ENCODE measurements around the gene SPI1. TPM values are rescaled to one million over a fixed set of nuclear protein-coding genes. Genes with fewer than 3 reads are reported as not detected.
"Not testable (repeated sequence)": the region's sequence is repeated elsewhere in the genome, so short reads cannot be mapped to it uniquely, and the experiment has no call there.

The SPI1 gene
- total RNA-seq, 1 experiment from 2014 or later: not detected

GRCh38 chr11:47340980-47341775 lies 37.2 kb downstream of the SPI1 start:
- no peak for DNase-seq (ENCODE audit: low read depth)

GRCh38 chr11:47340010-47340409 lies 38.3 kb downstream of the SPI1 start:
- no peak for DNase-seq (ENCODE audit: low read depth)

DNA sequence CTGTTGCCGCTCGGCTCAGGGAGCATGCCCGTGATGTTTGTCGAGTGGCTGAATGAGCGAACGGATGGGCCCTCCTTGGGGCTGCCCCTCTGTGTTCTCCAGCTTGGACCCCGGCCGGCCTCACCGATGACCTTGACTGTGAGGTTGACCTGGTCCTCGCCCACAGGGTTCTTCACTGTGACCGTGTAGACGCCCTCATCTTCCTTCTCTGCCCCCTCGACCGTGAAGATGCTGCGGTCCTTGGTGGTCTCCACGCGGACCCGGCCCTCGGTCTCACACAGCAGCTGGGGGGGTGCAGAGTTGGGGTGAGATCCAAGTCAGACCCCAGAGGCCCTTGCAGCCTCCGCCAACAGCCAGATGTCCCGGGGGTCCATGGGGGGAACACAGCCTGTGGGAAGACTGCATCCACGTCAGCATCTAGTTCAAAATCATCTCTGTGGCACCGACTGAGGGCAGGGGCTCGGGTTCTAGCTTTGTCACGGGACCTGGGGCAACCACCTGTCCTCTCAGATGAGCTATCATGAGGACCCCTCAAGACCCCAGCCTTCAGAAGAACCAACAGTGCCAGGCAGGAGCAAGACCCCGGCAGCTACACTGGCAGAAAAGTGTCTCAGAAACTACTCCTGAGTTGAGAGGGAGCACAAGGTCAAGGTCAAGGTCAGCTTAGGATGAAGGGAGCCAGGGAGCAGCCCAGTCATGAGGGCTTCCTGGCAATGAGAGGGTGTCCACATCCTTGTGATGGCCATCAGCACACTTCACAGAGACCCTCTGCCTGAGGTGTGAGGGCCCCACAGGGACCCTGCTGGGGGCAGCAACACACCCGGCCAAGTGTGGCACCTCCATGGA lies 39.7 kb downstream of the SPI1 start:
- DNase-seq (ENCODE audit: low read depth): no peak

GRCh38 chr11:47337229-47337924 lies 41.0 kb downstream of the SPI1 start:
- DNase-seq (ENCODE audit: low read depth): no peak

GRCh38 chr11:47336595-47336994 lies 41.8 kb downstream of the SPI1 start:
- DNase-seq (ENCODE audit: low read depth): no peak

DNA sequence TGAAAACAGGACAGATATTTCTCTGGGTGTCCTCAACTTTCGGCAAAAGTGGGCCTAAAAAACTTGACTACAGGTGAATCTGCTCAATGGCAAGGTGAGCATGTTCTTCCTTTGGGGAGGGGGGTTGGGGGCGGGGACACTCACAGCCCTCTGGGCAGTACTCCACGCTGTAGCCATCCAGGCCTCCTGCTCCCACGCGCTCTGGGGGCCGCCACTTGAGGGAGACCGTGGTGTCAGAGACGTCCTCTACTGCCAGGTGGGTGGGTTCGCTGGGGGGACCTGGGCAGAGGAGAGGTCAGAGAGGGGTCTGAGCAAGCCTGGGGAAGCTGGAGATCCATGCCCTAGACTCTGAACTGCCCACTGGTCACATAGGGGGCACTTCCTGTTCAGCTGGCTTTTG lies 42.6 kb downstream of the SPI1 start:
- DNase-seq (ENCODE audit: low read depth): no peak

GRCh38 chr11:47334699-47335411 lies 43.5 kb downstream of the SPI1 start:
- DNase-seq (ENCODE audit: low read depth): not testable (repeated sequence)

GRCh38 chr11:47333886-47334443 lies 44.4 kb downstream of the SPI1 start:
- no peak for DNase-seq (ENCODE audit: low read depth)

GRCh38 chr11:47333526-47333845 lies 44.9 kb downstream of the SPI1 start:
- no peak for DNase-seq (ENCODE audit: low read depth)

DNA sequence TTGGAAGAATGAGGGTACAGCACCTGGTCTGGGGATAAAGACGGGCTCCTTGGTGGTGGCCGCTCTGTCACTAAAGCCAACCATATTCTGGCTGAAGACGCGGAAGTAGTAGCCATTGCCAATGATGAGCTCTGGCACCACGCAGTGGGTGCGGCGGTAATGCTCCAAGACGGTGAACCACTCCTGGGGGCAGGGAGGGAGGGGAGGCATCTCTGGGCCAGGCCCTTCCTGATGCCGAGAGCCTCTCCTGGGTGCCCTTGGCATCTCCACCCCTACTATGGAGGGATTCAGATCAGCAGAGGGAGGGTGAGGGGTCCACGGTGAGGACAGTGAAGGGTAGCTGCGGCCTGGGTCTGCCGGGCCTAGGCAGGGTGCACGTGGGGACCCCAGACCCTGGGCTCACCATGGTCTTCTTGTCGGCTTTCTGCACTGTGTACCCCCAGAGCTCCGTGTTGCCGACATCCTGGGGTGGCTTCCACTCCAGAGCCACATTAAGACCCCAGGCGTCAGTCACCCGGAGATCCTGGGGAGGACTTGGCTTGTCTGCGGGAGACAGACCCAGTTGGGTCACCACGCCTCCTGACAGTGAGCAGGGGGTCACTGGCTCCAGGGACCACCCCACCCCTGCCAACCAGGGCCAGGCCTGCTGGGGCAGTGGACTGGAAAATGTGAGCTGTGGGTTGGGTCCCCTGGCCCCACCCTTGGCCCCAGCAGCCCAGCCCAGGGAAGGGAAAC lies 45.4 kb downstream of the SPI1 start:
- no peak for DNase-seq (ENCODE audit: low read depth)

- DNase-seq (ENCODE audit: low read depth): no peak
Measured at GRCh38 chr11:47332303-47332711, 46.0 kb downstream of the SPI1 start.

GRCh38 chr11:47331454-47332302 lies 46.7 kb downstream of the SPI1 start:
- DNase-seq (ENCODE audit: low read depth): no peak

DNA sequence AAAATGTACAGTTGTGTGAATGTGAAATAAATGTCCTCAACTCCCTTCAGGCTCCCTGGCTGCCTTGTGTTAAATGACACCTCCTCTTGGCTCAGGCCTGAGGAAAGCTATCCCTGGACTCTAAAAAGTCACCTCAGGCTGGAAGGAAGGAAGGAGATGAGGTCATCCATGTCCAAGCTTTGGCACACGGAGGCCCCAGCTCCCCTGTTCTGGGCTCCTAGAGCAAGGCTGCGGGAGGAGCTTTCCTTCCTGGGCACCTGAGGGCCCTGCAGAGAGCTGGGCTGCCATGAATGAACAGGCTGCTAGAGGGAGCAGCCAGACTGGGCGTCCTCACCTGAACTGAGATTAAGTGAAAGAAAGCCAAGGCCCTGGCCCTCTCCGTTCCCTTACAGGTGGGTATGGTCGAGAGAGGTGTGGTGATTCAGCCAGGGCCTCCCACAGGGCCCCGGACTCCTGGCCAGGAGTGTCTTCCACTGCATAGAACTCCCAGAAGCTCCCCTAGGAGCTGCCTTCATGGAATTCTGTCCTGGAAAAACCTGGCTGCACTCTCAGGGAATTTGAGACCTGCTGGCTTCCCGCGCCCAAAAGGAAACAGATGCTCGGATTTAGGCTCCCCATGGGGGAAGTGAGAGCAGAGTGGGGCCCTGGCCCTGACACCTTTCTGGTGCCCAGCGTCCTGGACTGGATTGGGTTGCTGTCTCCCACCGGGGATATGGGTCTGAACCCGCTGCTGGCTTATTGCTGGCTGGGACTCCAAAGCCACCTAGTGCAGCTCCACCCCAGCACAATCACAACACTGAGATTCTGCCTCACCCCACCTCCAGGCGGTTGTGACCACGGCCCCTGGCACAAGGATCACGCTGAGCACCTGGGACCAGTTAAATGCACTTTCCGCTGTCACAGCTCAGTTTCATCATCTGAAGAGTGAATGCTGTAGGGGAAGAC lies 48.1 kb downstream of the SPI1 start:
- peak; percentile 35 for DNase-seq (ENCODE audit: low read depth)

- DNase-seq (ENCODE audit: low read depth): no peak
Measured at GRCh38 chr11:47329431-47329986, 48.8 kb downstream of the SPI1 start.

DNA sequence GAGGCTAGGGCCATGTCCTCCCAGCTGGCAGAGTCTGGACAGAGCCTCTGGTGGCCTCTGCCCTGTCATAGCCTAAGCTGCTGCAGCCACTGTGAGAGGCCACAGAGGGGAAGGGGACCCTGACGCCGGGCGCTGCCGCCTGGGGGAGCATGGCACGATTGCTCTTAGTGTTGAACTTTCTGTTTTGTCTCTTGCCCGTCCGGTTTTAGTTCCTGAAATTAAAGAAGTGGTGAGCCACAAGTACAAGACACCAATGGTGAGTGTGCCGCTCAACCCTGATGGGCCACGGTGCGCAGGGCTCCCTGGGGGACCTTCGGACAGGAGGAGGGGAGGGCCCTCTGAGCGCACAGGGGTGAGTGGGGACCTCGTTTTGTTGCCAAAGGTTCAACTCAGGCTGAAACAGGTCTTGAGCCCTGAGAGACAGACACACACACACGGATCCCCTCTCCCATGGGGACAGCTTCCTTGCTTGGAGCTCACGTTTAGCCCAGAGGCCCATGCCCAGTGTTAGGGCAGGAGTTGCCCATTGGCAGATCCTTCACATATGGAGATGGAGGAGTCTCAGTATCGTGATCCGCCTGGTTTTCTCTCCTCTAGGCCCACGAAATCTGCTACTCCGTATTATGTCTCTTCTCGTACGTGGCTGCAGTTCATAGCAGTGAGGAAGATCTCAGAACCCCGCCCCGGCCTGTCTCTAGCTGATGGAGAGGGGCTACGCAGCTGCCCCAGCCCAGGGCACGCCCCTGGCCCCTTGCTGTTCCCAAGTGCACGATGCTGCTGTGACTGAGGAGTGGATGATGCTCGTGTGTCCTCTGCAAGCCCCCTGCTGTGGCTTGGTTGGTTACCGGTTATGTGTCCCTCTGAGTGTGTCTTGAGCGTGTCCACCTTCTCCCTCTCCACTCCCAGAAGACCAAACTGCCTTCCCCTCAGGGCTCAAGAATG lies 49.6 kb downstream of the SPI1 start:
- DNase-seq (ENCODE audit: low read depth): no peak

DNA sequence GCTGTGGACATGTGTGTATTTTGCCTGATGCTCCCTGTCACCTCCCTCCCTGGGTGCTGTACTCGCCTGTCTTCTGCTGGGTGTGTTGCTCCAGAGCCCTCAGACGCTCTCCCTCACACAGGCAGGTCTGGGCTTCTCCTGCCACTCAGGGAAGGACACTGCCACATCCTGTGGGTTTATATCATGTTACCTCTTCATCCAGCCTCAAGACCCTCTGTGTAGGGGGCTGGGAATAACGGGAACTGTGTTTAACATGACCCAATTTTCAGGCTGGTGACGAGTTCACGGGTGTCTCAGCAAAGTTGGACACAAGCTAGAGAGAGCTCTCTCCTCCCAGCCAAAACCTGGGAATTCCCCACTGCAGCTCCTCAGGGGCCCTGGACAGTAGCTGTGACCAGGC lies 50.4 kb downstream of the SPI1 start:
- no peak for DNase-seq (ENCODE audit: low read depth)

GRCh38 chr11:47327025-47327424 lies 51.3 kb downstream of the SPI1 start:
- DNase-seq (ENCODE audit: low read depth): no peak

Measured in M059J (cell line).